ENCODE results near the gene RORB. TPM values are rescaled to one million over a fixed set of nuclear protein-coding genes. Genes with fewer than 3 reads are reported as not detected.

The RORB gene
- total RNA-seq (10 to 100 TPM in 1 of 9 donors, 1 to 10 TPM in 8; 2.2 to 10.2 (median 4.1) TPM), polyA plus RNA-seq (under 1 TPM; 0.53 to 0.83 TPM)
- long read RNA-seq, donor 1, result 0 reads
- long read RNA-seq, donor 2, full-length matches to known transcripts, result 3 of 6 reads
- long read RNA-seq, donor 2, partial matches to known transcripts, result 1 of 6 reads
- long read RNA-seq, donor 2, other reads (novel, unspliced or antisense), result 2 of 6 reads
- long read RNA-seq, donor 3, full-length matches to known transcripts, result 2 of 4 reads
- long read RNA-seq, donor 3, partial matches to known transcripts, result 1 of 4 reads
- long read RNA-seq, donor 3, other reads (novel, unspliced or antisense), result 1 of 4 reads

GRCh38 chr9:74496819-74497747 lies at the start of gene RORB:
Gene RORB (plus strand): TSS chr9:74497335. CDS start chr9:74497977, 642 bp downstream.
- no peak for TF ChIP-seq POLR2A (IDR thresholded peaks at IDR 0.05)
- TF ChIP-seq, protein P1, sequence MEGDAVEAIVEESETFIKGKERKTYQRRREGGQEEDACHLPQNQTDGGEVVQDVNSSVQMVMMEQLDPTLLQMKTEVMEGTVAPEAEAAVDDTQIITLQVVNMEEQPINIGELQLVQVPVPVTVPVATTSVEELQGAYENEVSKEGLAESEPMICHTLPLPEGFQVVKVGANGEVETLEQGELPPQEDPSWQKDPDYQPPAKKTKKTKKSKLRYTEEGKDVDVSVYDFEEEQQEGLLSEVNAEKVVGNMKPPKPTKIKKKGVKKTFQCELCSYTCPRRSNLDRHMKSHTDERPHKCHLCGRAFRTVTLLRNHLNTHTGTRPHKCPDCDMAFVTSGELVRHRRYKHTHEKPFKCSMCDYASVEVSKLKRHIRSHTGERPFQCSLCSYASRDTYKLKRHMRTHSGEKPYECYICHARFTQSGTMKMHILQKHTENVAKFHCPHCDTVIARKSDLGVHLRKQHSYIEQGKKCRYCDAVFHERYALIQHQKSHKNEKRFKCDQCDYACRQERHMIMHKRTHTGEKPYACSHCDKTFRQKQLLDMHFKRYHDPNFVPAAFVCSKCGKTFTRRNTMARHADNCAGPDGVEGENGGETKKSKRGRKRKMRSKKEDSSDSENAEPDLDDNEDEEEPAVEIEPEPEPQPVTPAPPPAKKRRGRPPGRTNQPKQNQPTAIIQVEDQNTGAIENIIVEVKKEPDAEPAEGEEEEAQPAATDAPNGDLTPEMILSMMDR (IDR thresholded peaks at IDR 0.05), result no peak
- H3K27me3 ChIP-seq, result peaks cover 0 to 82% (median 10%) of the 10 kb centered on the region in 9 donors
- peak within 1 kb of the TSS in 10 of 12 donors; percentile 8 to 72 (median 65) for H3K27ac ChIP-seq
- DNase-seq, result peak; percentile 65 to 83 (median 80)
- H3K4me1 ChIP-seq, result peaks cover 0 to 28% (median 2%) of the 10 kb centered on the region in 12 donors
- peak within 1 kb of the TSS; percentile 48 to 80 (median 60) for H3K4me3 ChIP-seq
- intact Hi-C loops (cut with DNase I), result no loop called here
- H3K36me3 ChIP-seq, result no peaks in the 10 kb centered on the region
- 0 to 1% (median 1%) methylated on average over 40 to 50 of the region's 50 CpGs for WGBS, 4 donors
- ATAC-seq, result peak; percentile 95 to 98 (median 96)
- no peaks in the 10 kb centered on the region for H3K9me3 ChIP-seq

DNA sequence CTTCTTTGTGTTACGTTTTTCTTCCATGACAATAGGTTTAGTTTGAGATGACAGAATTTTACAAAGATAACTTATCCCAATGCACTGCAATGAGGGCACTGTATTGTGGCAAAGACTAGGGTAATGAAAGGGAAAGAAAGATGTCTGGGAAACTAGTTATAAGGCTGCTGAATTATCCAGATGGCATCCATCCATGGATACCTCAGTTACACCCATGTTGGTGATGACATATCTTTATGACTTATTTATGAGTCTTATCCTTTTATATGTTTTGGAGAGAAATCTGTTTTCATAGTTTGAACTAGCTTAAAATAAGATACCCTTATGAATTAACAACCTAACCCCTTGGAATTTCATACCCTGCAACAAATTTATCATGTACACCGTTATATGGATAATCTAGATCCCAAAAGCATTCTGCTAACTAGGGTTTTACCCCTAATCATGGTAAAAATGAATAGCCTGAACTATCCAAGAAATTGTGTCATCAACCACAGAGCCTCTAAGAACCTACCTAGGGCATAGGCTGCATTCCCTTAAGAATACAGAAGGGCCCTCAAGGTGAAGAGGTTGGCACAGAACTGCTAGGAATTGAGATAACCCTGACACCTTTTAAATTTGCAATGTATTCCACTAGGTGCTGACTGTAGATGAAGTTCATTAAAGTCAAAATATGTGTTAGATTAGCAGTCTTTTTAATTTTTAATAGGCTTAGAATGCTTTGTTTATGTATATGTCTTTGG lies 49.5 kb upstream of the RORB start:
- Histone ChIP-seq H3K4me3 (no peak overlapping the region), H3K4me1 (peaks cover 0 to 11% (median 0%) of the 10 kb centered on the region in 12 donors), H3K36me3 (no peaks in the 10 kb centered on the region), H3K9me3 (no peaks in the 10 kb centered on the region), H3K27ac (no peak overlapping the region), H3K27me3 (no peaks in the 10 kb centered on the region)
- 58 to 82% (median 64%) methylated on average over 2 of the region's 2 CpGs for WGBS, 4 donors
- no peak for TF ChIP-seq POLR2A (IDR thresholded peaks at IDR 0.05)
- TF ChIP-seq, protein P1 (IDR thresholded peaks at IDR 0.05), result no peak
- DNase-seq, result no peak
- intact Hi-C loops (cut with DNase I), result loop anchor here in 1 of 10 donors (10.0 kb wide), 1 partner anchor 57 kb away; no protein-coding TSS in a partner anchor
- ATAC-seq, result no peak

- Histone ChIP-seq H3K4me1 (peaks cover 0 to 11% (median 0%) of the 10 kb centered on the region in 12 donors), H3K4me3 (no peak overlapping the region), H3K9me3 (no peaks in the 10 kb centered on the region), H3K27ac (no peak overlapping the region), H3K36me3 (no peaks in the 10 kb centered on the region), H3K27me3 (no peaks in the 10 kb centered on the region)
- no peak for TF ChIP-seq POLR2A (IDR thresholded peaks at IDR 0.05)
- TF ChIP-seq, protein P1 (IDR thresholded peaks at IDR 0.05), result no peak
- no peak for DNase-seq
- intact Hi-C loops (cut with DNase I), result loop anchor here in 1 of 10 donors (10.0 kb wide), 1 partner anchor 56 kb away; no protein-coding TSS in a partner anchor
- no peak for ATAC-seq
- 44 to 54% (median 45%) methylated on average over 2 of the region's 2 CpGs for WGBS, 4 donors
Observed at GRCh38 chr9:74449060-74449459, 48.1 kb upstream of the RORB start.
